NOMO-1 (cell line): ENCODE results near the gene FBLN7.
"Not testable (repeated sequence)": the region's sequence is repeated elsewhere in the genome, so short reads cannot be mapped to it uniquely, and the experiment has no call there.

Source experiments
- DNase-seq, 2 experiments: peaks; one replicate each; lab custom pipeline; 2025; ENCODE audit not compliant: unreplicated experiment in 2 of 2; lab: John Stamatoyannopoulos, UW

Gene FBLN7

DNA sequence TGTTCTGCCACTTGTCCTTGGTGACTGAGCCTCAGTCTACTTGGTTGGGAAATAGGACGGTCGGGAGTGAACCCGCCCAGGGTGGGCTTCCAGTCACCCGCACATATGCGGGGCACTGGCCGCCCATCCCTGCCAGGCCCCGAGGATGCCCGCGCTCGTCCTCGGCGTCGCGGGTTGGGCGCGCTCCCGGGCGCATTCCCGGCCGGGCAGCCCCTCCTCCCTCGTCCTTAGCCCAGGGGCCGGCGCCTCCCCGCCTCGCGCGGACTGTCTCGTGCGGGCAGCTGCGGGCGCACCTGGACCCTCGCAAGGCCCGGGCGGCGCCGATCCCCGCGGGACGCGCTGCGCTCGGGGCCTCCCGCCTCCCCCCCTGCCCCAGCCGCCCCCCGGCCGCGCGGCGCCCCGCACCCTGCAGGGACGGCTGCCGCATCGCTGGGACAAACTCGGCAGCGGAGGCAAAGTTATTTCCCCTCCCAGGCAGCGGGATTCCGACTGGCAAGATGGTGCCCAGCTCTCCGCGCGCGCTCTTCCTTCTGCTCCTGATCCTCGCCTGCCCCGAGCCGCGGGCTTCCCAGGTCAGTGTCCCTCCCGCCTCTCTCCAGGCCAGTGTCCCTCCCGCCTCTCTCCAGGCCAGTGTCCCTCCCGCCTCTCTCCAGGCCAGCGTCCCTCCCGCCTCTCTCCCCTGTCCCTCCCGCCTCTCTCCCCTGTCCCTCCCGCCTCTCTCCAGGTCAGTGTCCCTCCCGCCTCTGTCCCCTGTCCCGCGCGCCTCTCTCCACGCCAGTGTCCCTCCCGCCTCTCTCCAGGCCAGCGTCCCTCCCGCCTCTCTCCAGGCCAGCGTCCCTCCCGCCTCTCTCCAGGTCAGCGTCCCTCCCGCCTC is at the start of gene FBLN7:
FBLN7 (plus strand) TSS at position 227 of the 874 bp plus-strand sequence; CDS start at position 498, 271 bp downstream.
- peak in 1 of 2 experiments; percentile 4 for DNase-seq

DNA sequence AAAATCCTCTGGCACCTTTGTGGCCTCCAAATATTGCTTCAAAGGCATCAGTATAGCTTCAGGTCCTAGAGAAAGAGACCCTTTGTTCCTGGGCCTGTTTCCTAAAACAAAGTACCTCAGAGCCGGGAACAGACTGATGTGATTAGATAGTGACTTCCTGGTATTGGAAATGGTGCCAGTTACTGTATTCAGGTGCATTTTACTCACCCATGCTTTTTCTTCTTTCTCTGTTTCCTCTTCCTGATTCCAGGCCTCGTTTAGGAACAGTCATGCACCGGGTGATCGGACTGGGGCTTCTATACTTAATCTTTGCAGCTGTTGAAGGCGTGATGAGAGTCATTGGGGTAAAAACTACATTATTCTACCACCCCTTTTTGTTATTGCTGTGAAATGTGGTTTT is 48.8 kb upstream of the FBLN7 start:
- no peak for DNase-seq

DNA sequence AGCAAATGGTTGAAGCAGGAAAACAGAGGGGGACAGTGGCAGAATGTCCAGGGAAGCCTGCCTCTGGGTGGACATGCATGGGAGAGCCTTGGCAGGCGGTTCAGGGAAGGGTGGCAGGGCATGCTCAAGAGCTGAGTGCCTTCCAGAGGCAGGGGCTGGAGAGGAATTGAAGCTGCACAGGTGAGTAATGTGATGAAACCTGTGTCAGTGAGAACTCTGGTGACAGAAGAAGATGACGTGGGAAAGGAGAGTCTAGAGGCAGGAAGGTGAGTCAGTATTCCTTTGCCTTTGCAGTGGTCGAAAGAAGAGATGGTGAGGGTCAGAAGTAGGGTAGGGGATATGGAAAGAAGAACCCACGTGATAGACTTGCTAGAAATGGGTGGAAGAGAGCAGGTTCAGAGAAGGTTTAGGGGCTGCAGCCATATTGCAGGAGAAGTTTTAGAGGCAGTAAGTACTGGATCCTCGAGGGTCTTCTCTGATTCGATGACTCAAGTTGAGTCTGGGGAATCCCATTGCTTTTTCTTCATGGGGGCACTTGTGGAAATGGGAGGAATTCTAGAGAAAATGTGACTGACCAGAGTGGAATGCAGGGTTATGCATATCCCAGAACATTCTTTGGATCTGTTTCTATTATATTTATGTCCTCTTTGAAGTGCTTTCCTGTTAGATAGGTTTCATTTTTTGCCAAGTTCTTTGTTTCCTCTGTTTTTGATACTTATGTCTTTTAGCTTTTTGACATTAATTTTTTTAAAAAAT is 45.7 kb upstream of the FBLN7 start:
- no peak for DNase-seq

GRCh38 chr2:112093216-112093615 is 45.0 kb upstream of the FBLN7 start:
- DNase-seq: no peak

GRCh38 chr2:112095681-112096080 is 42.5 kb upstream of the FBLN7 start:
- DNase-seq: no peak

DNA sequence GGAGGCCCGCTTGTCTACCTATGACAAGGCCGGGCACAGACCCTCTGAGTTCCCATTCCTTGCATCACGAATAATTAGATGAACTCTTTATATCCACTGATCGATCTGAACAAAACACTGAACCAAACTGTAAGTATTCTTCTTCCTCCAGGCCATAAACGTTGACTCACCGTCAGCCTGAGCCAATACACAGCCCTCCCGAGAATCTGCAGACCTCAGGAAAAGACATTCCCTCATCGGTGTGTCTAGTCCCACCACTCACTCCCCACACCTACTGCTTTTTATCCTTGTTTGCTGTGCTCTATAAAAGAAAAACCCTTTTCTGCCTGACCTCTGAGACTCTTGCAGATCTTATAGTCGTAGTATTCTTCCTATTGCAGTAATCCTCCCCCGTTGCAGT is 42.1 kb upstream of the FBLN7 start:
- no peak for DNase-seq

DNA sequence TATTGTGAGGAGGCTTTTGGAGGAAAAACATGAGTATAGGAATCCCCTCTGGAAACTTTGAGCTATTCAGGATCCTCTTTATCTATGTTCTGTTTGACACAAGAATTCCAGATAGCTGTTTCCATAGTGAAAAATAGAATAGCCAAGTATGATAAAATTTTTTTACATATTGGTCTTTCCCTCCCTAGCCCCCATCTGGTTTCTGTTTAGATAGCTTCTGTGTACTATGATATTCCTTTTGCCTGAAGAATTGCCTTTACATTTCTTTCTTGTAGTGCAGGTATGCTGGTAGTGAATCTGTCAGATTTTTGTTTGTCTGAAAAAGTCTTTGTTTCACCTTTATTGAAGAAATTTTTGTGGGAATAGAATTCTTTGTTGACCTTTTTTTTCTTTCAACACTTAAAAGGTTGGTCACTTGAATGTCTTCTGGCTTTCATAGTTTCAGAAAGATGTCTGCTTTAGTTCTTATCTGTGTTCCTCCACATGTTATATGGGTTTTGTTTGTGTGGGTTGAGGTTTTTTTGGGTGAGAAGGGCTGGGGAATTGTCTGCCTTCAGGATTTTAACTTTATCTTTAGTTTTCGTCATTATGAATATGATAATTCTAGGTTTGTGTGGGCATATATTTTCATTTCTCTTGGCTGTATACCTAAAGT is 29.9 kb upstream of the FBLN7 start:
- DNase-seq: no peak

DNA sequence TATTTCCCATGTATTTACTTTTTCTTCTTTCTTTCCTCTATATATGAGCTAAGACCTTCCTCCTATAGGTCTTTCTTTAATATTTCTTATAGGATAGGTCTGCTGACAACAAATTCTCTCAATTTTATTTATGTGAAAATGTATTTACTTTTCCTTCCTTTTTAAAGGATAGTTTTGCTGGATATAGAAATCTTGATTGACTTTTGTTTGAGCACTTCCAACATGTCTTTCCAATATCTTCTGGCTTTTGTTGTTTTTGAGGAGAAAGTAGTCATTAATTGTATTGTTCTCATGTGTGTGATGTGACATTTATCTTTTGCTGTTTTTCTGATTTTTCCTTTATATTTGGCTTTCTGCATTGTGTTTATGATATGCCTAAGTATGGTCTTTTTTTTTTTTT is 28.9 kb upstream of the FBLN7 start:
- DNase-seq: no peak

GRCh38 chr2:112110966-112111365 is 27.2 kb upstream of the FBLN7 start:
- no peak for DNase-seq

DNA sequence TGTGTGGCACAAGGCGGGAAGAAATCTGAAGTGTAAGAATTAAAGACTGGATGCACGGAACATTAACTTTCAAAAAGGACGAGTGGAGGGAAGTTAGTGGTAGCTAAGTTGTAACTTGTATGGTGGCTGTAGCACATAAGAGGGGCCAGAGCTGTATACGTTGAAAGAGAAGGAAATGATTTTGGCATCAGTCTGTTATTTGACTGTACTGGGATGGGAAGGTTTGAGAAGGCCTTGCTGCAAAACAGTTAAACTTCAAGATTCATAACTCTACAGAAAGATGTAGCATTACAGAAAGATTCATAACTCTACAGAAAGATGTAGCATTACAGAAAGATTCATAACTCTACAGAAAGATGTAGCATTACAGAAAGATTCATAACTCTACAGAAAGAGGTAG is 24.8 kb upstream of the FBLN7 start:
- DNase-seq: not testable (repeated sequence)

GRCh38 chr2:112118148-112118547 is 20.0 kb upstream of the FBLN7 start:
- DNase-seq: no peak

- DNase-seq: peak in 1 of 2 experiments; percentile 58
Observed at GRCh38 chr2:112121682-112122254, 16.4 kb upstream of the FBLN7 start.

GRCh38 chr2:112129060-112129459 is 9.1 kb upstream of the FBLN7 start:
- no peak for DNase-seq

DNA sequence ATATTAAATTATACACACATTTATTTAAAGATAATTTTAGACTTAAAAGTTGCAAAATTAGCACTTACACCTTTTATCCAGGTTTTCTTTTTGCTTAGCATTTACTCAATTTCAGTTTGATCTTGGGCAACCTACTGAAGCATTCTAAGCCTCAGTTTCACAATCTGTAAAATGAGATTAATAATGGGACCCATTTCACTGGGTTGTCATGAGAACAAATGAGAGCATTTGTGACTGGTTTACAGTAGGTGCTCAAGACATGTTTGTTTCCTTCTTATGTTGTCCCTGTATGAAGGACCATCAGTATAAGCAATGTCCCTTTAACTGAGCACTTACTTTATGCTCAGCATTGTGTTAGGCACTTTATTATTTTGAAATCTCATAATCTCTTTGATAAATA is 4.8 kb upstream of the FBLN7 start:
- DNase-seq: no peak

GRCh38 chr2:112134120-112134519 is 4.1 kb upstream of the FBLN7 start:
- DNase-seq: no peak

- DNase-seq: no peak
Observed at GRCh38 chr2:112136096-112136495, 2.1 kb upstream of the FBLN7 start.

- DNase-seq: peak in 1 of 2 experiments; percentile 18
Observed at GRCh38 chr2:112137516-112138158, 548 bp upstream of the FBLN7 start.

DNA sequence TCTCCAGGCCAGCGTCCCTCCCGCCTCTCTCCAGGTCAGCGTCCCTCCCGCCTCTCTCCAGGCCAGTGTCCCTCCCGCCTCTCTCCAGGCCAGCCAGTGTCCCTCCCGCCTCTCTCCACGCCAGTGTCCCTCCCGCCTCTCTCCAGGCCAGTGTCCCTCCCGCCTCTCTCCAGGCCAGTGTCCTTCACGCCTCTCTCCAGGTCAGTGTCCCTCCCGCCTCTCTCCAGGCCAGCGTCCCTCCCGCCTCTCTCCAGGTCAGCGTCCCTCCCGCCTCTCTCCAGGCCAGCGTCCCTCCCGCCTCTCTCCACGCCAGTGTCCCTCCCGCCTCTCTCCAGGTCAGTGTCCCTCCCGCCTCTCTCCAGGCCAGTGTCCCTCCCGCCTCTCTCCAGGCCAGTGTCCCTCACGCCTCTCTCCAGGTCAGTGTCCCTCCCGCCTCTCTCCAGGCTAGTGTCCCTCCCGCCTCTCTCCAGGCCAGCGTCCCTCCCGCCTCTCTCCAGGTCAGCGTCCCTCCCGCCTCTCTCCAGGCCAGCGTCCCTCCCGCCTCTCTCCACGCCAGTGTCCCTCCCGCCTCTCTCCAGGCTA is 939 bp downstream of the FBLN7 start:
- not testable (repeated sequence) for DNase-seq

DNA sequence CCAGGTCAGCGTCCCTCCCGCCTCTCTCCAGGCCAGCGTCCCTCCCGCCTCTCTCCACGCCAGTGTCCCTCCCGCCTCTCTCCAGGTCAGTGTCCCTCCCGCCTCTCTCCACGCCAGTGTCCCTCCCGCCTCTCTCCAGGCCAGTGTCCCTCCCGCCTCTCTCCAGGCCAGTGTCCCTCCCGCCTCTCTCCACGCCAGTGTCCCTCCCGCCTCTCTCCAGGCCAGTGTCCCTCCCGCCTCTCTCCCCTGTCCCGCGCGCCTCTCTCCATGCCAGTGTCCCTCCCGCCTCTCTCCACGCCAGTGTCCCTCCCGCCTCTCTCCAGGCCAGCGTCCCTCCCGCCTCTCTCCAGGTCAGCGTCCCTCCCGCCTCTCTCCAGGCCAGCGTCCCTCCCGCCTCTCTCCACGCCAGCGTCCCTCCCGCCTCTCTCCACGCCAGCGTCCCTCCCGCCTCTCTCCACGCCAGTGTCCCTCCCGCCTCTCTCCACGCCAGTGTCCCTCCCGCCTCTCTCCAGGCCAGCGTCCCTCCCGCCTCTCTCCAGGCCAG is 1.5 kb downstream of the FBLN7 start:
- DNase-seq: not testable (repeated sequence)
